22Rv1 (cell line): ENCODE data around the gene SGCD.

Source experiments
- CTCF ChIP-seq: fragments of 450-650 bp; IDR thresholded peaks from 2 replicates; pipeline ENCODE4 v1.5.1; 2017; ENCODE audit warnings: mild to moderate bottlenecking
- ZFX ChIP-seq: fragments of 450-650 bp; IDR thresholded peaks from 2 replicates; pipeline ENCODE4 v1.6.1; 2017; ENCODE audit warnings: antibody characterized with exemption, borderline replicate concordance

- TF ChIP-seq CTCF (no peak), ZFX (no peak)
Measured at GRCh38 chr5:156409834-156410233, 82.9 kb downstream of the SGCD start.
